Upper lobe of left lung (tissue), 6 donors: ENCODE results near the gene DDR2. TPM values are rescaled to one million over a fixed set of nuclear protein-coding genes. Genes with fewer than 3 reads are reported as not detected.

Experiments used
- ATAC-seq, 2 donors: fragments of 200-7000 bp; cut with Tn5 transposase; one replicate each; pipeline ENCODE4 v1.9.1; 2022; ENCODE audit warnings: mild to moderate bottlenecking in 2 of 2, moderate library complexity in 2 of 2; ENCODE audit not compliant: low FRiP score in 2 of 2
- DNase-seq, 2 donors: peaks; one replicate each; pipeline ENCODE4 v3.0.0-alpha.2; 2019 to 2020
- H3K27ac ChIP-seq, 4 donors: fragments of 200-600 bp; sonication (generic); one replicate each; pipeline ENCODE4 v1.5.1; 2016 to 2019
- H3K27me3 ChIP-seq, 4 donors: fragments of 200-600 bp; sonication (generic); one replicate each; pipeline ENCODE4 v1.5.1; 2017 to 2019
- H3K36me3 ChIP-seq, 4 donors: fragments of 200-600 bp; sonication (generic); one replicate each; pipeline ENCODE4 v1.5.1; 2016 to 2019
- H3K4me1 ChIP-seq, 4 donors: fragments of 200-600 bp; sonication (generic); one replicate each; pipeline ENCODE4 v1.5.1; 2018 to 2019
- H3K4me3 ChIP-seq, 4 donors: fragments of 200-600 bp; sonication (generic); one replicate each; pipeline ENCODE4 v1.5.1; 2017 to 2019; ENCODE audit warnings: mild to moderate bottlenecking in 2 of 4, moderate library complexity in 1 of 4
- H3K9me3 ChIP-seq, 4 donors: fragments of 200-600 bp; sonication (generic); one replicate each; pipeline ENCODE4 v1.5.1; 2018 to 2019
- CTCF ChIP-seq, 6 experiments: fragments of 450-650 bp in 4 of 6; fragments of 200-600 bp in 2 of 6; sonication (generic) in 2 of 6; IDR thresholded peaks; one replicate each; pipeline ENCODE4 v1.5.1; 2016 to 2019; ENCODE audit warnings: antibody characterized with exemption in 6 of 6
- EP300 ChIP-seq, 4 donors: sonication (generic); formaldehyde crosslinking; IDR thresholded peaks; one replicate each; pipeline ENCODE4 v1.5.1; 2017; ENCODE audit warnings: antibody characterized with exemption in 4 of 4, control low read depth in 2 of 4
- POLR2A ChIP-seq, 4 donors: fragments of 450-650 bp; IDR thresholded peaks; one replicate each; pipeline ENCODE4 v1.5.1; 2016 to 2017; ENCODE audit warnings: antibody characterized with exemption in 4 of 4, mild to moderate bottlenecking in 2 of 4
- POLR2AphosphoS5 ChIP-seq, 2 donors: sonication (generic); formaldehyde crosslinking; IDR thresholded peaks; one replicate each; pipeline ENCODE4 v1.5.1; 2017; ENCODE audit warnings: antibody characterized with exemption in 2 of 2
- WGBS, 2 donors: methylation state at CpG; one replicate each; pipeline ENCODE4 v1.1.5; 2017 to 2018; 5-methylcytosine and 5-hydroxymethylcytosine counted together
- total RNA-seq, 6 donors: library from RNA; depleted of rRNA in 4 of 6; stranded (reverse); fragments of >200 nt in 4 of 6; gene quantifications; one replicate each; pipeline versions ENCODE4 v1.1.0 to v1.2.1, GENCODE V29; 2016 to 2021
- donor health status: DM: no; HTN: no; CAD: no; lungs with moderate emphysema.
- donor health status: DM: no; HTN: yes; CAD: no; lungs with severe emphysema.

DDR2 gene
- total RNA-seq, 6 donors from 2014 or later, result 10.5 to 53.3 (median 23.0) TPM

DNA sequence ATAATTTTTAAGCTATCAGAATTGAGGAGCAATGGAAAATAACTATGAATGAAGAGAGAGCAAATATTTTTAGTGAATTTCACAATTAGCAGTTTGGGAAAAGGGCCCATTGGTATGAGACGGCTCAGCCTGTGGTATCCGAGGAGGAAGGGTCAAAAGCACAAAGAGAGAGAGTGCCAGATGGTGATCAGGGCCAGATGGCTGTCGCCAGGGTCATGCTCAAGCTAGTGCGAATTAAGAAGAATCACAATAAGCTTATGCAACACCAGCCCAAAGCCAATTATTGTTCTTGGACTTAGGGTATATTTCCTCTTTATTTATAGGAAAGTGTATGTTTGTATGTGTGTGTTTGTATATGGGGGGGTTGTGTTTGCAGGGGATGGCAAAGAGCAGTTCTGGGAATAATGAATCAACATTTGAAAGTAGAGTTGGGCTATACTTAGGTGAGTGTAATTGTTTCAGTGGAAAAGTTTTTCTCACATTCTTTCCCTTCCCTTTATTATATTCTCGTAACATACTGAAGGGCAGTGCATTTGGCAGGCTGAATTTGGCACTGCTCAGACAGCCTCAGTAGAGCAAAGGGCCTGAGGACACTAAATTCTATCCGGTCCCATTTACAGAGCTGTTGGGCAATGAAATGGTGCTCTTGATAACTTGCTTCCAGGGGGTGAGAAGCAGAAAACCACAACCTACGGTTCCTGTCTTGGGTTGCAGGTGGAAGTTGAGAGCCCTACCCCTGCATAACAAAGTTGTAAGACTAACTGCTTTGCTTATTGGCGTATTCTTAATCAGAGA, 19.5 kb upstream of the DDR2 start:
- H3K4me1 ChIP-seq, result peaks cover 2 to 14% (median 8%) of the 10 kb centered on the region in 4 donors
- peak overlapping the region in 3 of 4 donors; percentile 17 to 64 (median 48) for H3K27ac ChIP-seq
- ATAC-seq (peak; percentile 55 to 57), DNase-seq (no peak)
- H3K4me3 ChIP-seq, result no peak overlapping the region
- no peaks in the 10 kb centered on the region for H3K27me3 ChIP-seq
- TF ChIP-seq EP300 (IDR thresholded peaks at IDR 0.05) (no peak), POLR2AphosphoS5 (IDR thresholded peaks at IDR 0.05) (peak; percentile 33 to 57)
- H3K36me3 ChIP-seq, result no peaks in the 10 kb centered on the region
- 61 to 64% methylated on average over 8 of the region's 8 CpGs for WGBS, 2 donors
- H3K9me3 ChIP-seq, result peaks cover 4 to 14% (median 10%) of the 10 kb centered on the region in 4 donors

GRCh38 chr1:162616848-162617247, 15.4 kb upstream of the DDR2 start:
- ATAC-seq, result no peak
- H3K9me3 ChIP-seq, result peaks cover 4 to 14% (median 12%) of the 10 kb centered on the region in 4 donors
- no peak for TF ChIP-seq EP300 (IDR thresholded peaks at IDR 0.05)
- no peak for TF ChIP-seq POLR2AphosphoS5 (IDR thresholded peaks at IDR 0.05)
- no peak for TF ChIP-seq POLR2A (IDR thresholded peaks at IDR 0.05)
- no peak for TF ChIP-seq CTCF (IDR thresholded peaks at IDR 0.05)
- no peak overlapping the region for H3K27ac ChIP-seq
- peaks cover 2 to 14% (median 8%) of the 10 kb centered on the region in 4 donors for H3K4me1 ChIP-seq
- no peak overlapping the region for H3K4me3 ChIP-seq
- no peaks in the 10 kb centered on the region for H3K36me3 ChIP-seq
- WGBS, 2 donors, result 96% methylated on average over 1 of the region's 1 CpG
- no peaks in the 10 kb centered on the region for H3K27me3 ChIP-seq
- no peak for DNase-seq

DNA sequence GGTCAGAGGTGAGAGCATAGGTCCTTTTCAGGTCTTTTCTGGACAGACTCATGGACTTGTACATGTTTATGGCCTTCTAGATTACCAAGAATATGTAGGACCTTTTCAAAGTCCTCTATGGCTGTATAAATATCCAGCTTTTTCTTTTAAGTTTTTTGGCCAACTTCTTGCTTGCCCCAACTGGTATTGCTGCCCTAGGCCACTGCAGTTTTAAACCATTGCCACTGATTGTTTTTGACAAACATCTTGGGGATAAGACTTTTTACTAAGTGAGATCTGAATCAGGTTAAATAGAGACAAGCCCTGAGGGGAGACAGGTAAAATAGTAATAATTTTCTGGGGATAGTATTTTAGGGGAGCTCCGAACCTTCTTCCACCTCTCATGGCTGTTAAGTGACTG, 14.8 kb upstream of the DDR2 start:
- peaks cover 4 to 14% (median 12%) of the 10 kb centered on the region in 4 donors for H3K9me3 ChIP-seq
- H3K4me1 ChIP-seq, result peaks cover 2 to 14% (median 8%) of the 10 kb centered on the region in 4 donors
- no peak for DNase-seq
- no peak overlapping the region for H3K27ac ChIP-seq
- 94 to 97% methylated on average over 1 of the region's 1 CpG for WGBS, 2 donors
- TF ChIP-seq CTCF (IDR thresholded peaks at IDR 0.05), result no peak
- no peak for TF ChIP-seq POLR2AphosphoS5 (IDR thresholded peaks at IDR 0.05)
- no peak for TF ChIP-seq EP300 (IDR thresholded peaks at IDR 0.05)
- no peak for TF ChIP-seq POLR2A (IDR thresholded peaks at IDR 0.05)
- no peak for ATAC-seq
- H3K27me3 ChIP-seq, result no peaks in the 10 kb centered on the region
- no peak overlapping the region for H3K4me3 ChIP-seq
- no peaks in the 10 kb centered on the region for H3K36me3 ChIP-seq

GRCh38 chr1:162619076-162619475, 13.2 kb upstream of the DDR2 start:
- 91 to 95% methylated on average over 3 of the region's 3 CpGs for WGBS, 2 donors
- H3K9me3 ChIP-seq, result peaks cover 4 to 14% (median 12%) of the 10 kb centered on the region in 4 donors

More at GRCh38 chr1:162619076-162619475, 13.2 kb upstream of the DDR2 start:
- DNase-seq (no peak), ATAC-seq (no peak)
- Histone ChIP-seq H3K36me3 (no peaks in the 10 kb centered on the region), H3K27ac (no peak overlapping the region), H3K4me1 (peaks cover 0 to under 1% (median 0%) of the 10 kb centered on the region in 4 donors), H3K27me3 (no peaks in the 10 kb centered on the region), H3K4me3 (no peak overlapping the region)
- TF ChIP-seq EP300 (IDR thresholded peaks at IDR 0.05), result no peak
- no peak for TF ChIP-seq POLR2A (IDR thresholded peaks at IDR 0.05)
- TF ChIP-seq CTCF (IDR thresholded peaks at IDR 0.05), result no peak
- TF ChIP-seq POLR2AphosphoS5 (IDR thresholded peaks at IDR 0.05), result no peak
